GM12891 (cell line): Measurements from ENCODE around the gene PCNX4.

Source experiments
- POLR2A ChIP-seq: IDR thresholded peaks from 2 replicates; pipeline ENCODE4 v1.6.1; 2011; ENCODE audit warnings: low read depth, low read length, control low read depth
- TAF1 ChIP-seq: IDR thresholded peaks from 2 replicates; pipeline ENCODE4 v1.6.1; 2011; ENCODE audit warnings: low read depth, low read length, control low read depth

- no peak for TF ChIP-seq POLR2A
- TF ChIP-seq TAF1 = no peak
These were observed 10.7 kb downstream of the PCNX4 start for GRCh38 chr14:60102389-60102788.
